OCI-LY1 (cell line): ENCODE data around the gene NRG2.

Source experiments
- CTCF ChIP-seq: fragments of 200-600 bp; sonication (generic), shearing (Covaris generic); IDR thresholded peaks from 2 replicates; pipeline ENCODE4 v1.5.1; 2017; ENCODE audit warnings: mild to moderate bottlenecking, antibody characterized with exemption, low read length, moderate library complexity, mixed read lengths
- EZH2 ChIP-seq: fragments of 200-600 bp; sonication (generic), shearing (Covaris generic); IDR thresholded peaks from 2 replicates; pipeline ENCODE4 v1.8.0; 2017; ENCODE audit warnings: borderline replicate concordance, mixed run types, mild to moderate bottlenecking, antibody characterized with exemption, low read length, moderate library complexity, mixed read lengths

- TF ChIP-seq CTCF (no peak), EZH2 (no peak)
These were observed 118.5 kb downstream of the NRG2 start for GRCh38 chr5:139924294-139925215.
